Pancreas (tissue), 10 donors: ENCODE measurements around the gene IRF2. TPM values are rescaled to one million over a fixed set of nuclear protein-coding genes. Genes with fewer than 3 reads are reported as not detected.

ENCODE experiments used
- ATAC-seq, 4 donors: fragments of 200-7000 bp; cut with Tn5 transposase; one replicate each; pipeline versions ENCODE4 v1.8.0 to v1.9.1; 2020; ENCODE audit warnings: mild to moderate bottlenecking in 4 of 4, moderate library complexity in 4 of 4
- DNase-seq, 6 donors: peaks; one replicate each; pipeline ENCODE4 v3.0.0-alpha.2; 2020
- FAIRE-seq: peaks from 2 replicates; lab custom pipeline; 2012; peaks lifted over from hg19 to GRCh38; lab: Jason Lieb, UNC
- H3K27ac ChIP-seq, 4 donors: fragments of 200-600 bp; sonication (generic); 1 replicate in 3 of 4; 2 replicates in 1 of 4; pipeline versions ENCODE4 v1.5.0 to v1.8.0; 2020
- H3K27me3 ChIP-seq, 4 donors: fragments of 200-600 bp; one replicate each; pipeline ENCODE4 v1.8.0; 2021
- H3K36me3 ChIP-seq, 3 donors: fragments of 200-600 bp; sonication (generic) in 1 of 3; one replicate each; pipeline versions ENCODE4 v1.5.0 to v1.8.0; 2020 to 2021
- H3K4me1 ChIP-seq, 3 donors: fragments of 200-600 bp; one replicate each; pipeline ENCODE4 v1.8.0; 2021
- H3K4me3 ChIP-seq, 4 donors: fragments of 200-600 bp; sonication (generic) in 2 of 4; one replicate each; pipeline versions ENCODE4 v1.5.0 to v1.8.0; 2020 to 2021
- H3K9me3 ChIP-seq, 4 donors: fragments of 200-600 bp; one replicate each; pipeline ENCODE4 v1.8.0; 2021
- CTCF ChIP-seq, 4 donors: fragments of 200-600 bp; sonication (generic) in 3 of 4; IDR thresholded peaks; one replicate each; pipeline versions ENCODE4 v1.5.0 to v1.8.0; 2021; ENCODE audit warnings: antibody characterized with exemption in 4 of 4
- WGBS, 2 donors: extraction: QIAGEN DNeasy Blood & Tissue Kit; methylation state at CpG; one replicate each; pipeline ENCODE4 v1.1.7; 2013; 5-methylcytosine and 5-hydroxymethylcytosine counted together
- intact Hi-C, 3 donors: fragments of 100-400 bp; cut with DNase I; formaldehyde crosslinking; loops; one replicate each; pipeline versions ENCODE4 v1.11.1 to v1.14.2; 2022
- polyA plus RNA-seq, 2 donors: library from polyadenylated mRNA; stranded (reverse); fragments of 200-250 nt; gene quantifications; one replicate each; pipeline ENCODE4 v1.2.3, GENCODE V29; 2013
- total RNA-seq, 6 donors: library from RNA; stranded (reverse); fragmentation: NEBNext Ultra II Directional in 4 of 6; extraction: Animal tissue kit (Norgen Biotek cat#: 25700) in 4 of 6; gene quantifications; one replicate each; pipeline versions ENCODE4 v1.2.1 to v1.2.4, GENCODE V29; 2021 to 2023
- donor health status: healthy with polysubstance abuse.
- donor health status: DM: no; HTN: no; CAD: no; lungs with moderate emphysema.
- donor health status: DM: no; HTN: no; CAD: no.
- donor health status: control.
- donor health status: control.
- donor health status: Bipolar disorder and iron deficiency.
- donor health status: DM: yes; HTN: yes; CAD: no.
- donor health status: DM: no; HTN: no; CAD: no.
- donor health status: DM: no; HTN: no; CAD: no.
- donor health status: DM: yes; HTN: yes; CAD: no.

The IRF2 gene
- total and polyA plus RNA-seq, 8 donors = 6.8 to 32.3 (median 12.3) TPM

- intact Hi-C loops = no loop called here
- H3K27ac ChIP-seq = no peak overlapping the region
- no peak for TF ChIP-seq CTCF (IDR thresholded peaks at IDR 0.05)
- ATAC-seq = no peak
- WGBS, 2 donors = 86 to 89% methylated on average over 2 of the region's 2 CpGs
- no peak for FAIRE-seq
- no peak for DNase-seq
- H3K9me3 ChIP-seq = no peaks in the 10 kb centered on the region
- no peaks in the 10 kb centered on the region for H3K36me3 ChIP-seq
- H3K4me1 ChIP-seq = no peaks in the 10 kb centered on the region
- H3K27me3 ChIP-seq = no peaks in the 10 kb centered on the region
- no peak overlapping the region for H3K4me3 ChIP-seq
Observed at GRCh38 chr4:184485279-184485678, 10.9 kb upstream of the IRF2 start.

- peaks cover 0 to 8% (median under 1%) of the 10 kb centered on the region in 3 donors for H3K4me1 ChIP-seq
- H3K36me3 ChIP-seq = no peaks in the 10 kb centered on the region
- TF ChIP-seq CTCF (IDR thresholded peaks at IDR 0.05) = no peak
- no peaks in the 10 kb centered on the region for H3K9me3 ChIP-seq
- ATAC-seq (no peak), FAIRE-seq (no peak), DNase-seq (no peak)
- no peaks in the 10 kb centered on the region for H3K27me3 ChIP-seq
- no peak overlapping the region for H3K27ac ChIP-seq
- intact Hi-C loops = no loop called here
- WGBS, 2 donors = 85 to 87% methylated on average over 6 of the region's 6 CpGs
- no peak overlapping the region for H3K4me3 ChIP-seq
Observed at GRCh38 chr4:184481544-184481943, 7.2 kb upstream of the IRF2 start.

GRCh38 chr4:184479516-184479950 lies 5.2 kb upstream of the IRF2 start:
- Histone ChIP-seq H3K4me3 (no peak overlapping the region), H3K27ac (no peak overlapping the region), H3K9me3 (no peaks in the 10 kb centered on the region), H3K4me1 (peaks cover 7 to 20% (median 10%) of the 10 kb centered on the region in 3 donors), H3K27me3 (no peaks in the 10 kb centered on the region), H3K36me3 (no peaks in the 10 kb centered on the region)
- no peak for ATAC-seq
- DNase-seq = no peak
- 68 to 71% methylated on average over 1 of the region's 1 CpG for WGBS, 2 donors
- no peak for TF ChIP-seq CTCF (IDR thresholded peaks at IDR 0.05)
- intact Hi-C loops = no loop called here
- no peak for FAIRE-seq

GRCh38 chr4:184477201-184477999 lies 3.0 kb upstream of the IRF2 start:
- WGBS, 2 donors = 67 to 72% methylated on average over 9 of the region's 9 CpGs
- Histone ChIP-seq H3K4me1 (peaks cover 7 to 20% (median 10%) of the 10 kb centered on the region in 3 donors), H3K9me3 (no peaks in the 10 kb centered on the region), H3K27me3 (no peaks in the 10 kb centered on the region), H3K36me3 (no peaks in the 10 kb centered on the region), H3K27ac (peak overlapping the region in 1 of 4 donors; percentile 98), H3K4me3 (no peak overlapping the region)
- no peak for TF ChIP-seq CTCF (IDR thresholded peaks at IDR 0.05)
- no peak for ATAC-seq
- FAIRE-seq = no peak
- no peak for DNase-seq
- intact Hi-C loops = no loop called here

GRCh38 chr4:184476695-184477094 lies 2.3 kb upstream of the IRF2 start:
- H3K4me1 ChIP-seq = peaks cover 11 to 26% (median 14%) of the 10 kb centered on the region in 3 donors
- no peak for TF ChIP-seq CTCF (IDR thresholded peaks at IDR 0.05)

More at GRCh38 chr4:184476695-184477094, 2.3 kb upstream of the IRF2 start:
- Histone ChIP-seq H3K9me3 (no peaks in the 10 kb centered on the region), H3K27ac (peak overlapping the region in 1 of 4 donors; percentile 98), H3K36me3 (no peaks in the 10 kb centered on the region), H3K27me3 (no peaks in the 10 kb centered on the region), H3K4me3 (no peak overlapping the region)
- no peak for FAIRE-seq
- ATAC-seq = no peak
- intact Hi-C loops = no loop called here
- no peak for DNase-seq
- 56 to 78% methylated on average over 8 of the region's 8 CpGs for WGBS, 2 donors
